ENCODE data around the gene MSLN. TPM values are rescaled to one million over a fixed set of nuclear protein-coding genes. Genes with fewer than 3 reads are reported as not detected.

The MSLN gene
- total and polyA plus RNA-seq, 9 of the 15 experiments (the other 6 are each of a cell fraction or from before 2014, with no cell fraction given), result not detected

DNA sequence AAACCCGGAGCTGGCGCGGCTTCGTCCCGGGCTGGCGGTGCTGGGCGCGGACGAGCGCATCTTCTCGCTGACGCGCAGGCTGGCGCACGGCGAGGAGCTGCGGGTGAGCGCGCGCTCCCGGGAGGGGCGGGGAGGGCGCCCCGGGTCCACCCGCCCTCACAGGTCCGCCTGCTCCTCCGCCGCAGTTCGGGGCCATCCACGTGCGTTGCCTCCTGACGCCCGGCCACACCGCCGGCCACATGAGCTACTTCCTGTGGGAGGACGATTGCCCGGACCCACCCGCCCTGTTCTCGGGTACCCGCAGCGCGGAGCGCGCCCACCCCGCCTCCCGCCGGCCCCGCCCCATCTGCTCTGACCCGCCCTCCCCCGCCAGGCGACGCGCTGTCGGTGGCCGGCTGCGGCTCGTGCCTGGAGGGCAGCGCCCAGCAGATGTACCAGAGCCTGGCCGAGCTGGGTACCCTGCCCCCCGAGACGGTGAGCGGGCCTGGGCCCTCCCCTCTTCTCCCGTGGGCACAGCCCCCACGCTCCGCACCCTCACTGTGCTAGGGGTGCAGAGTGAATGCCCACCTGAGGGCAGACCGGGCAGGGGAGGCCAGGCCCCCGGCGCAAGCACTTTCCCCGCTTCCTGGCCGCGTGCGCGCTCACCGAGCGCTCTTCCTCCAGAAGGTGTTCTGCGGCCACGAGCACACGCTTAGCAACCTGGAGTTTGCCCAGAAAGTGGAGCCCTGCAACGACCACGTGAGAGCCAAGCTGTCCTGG is 32.2 kb upstream of the MSLN start (continued):
- peak; percentile 77 for TF ChIP-seq POLR2G (IDR thresholded peaks at IDR 0.05; ENCODE audit: low read depth, low read length)
- 0 out of 2 replicates have a peak, but pooled peaks have one; percentile 22 for TF ChIP-seq ZC3H4 (CRISPR knock-in tag; IDR thresholded peaks at IDR 0.05; ENCODE audit: borderline replicate concordance)
- TF ChIP-seq GABPB1 (CRISPR knock-in tag; IDR thresholded peaks at IDR 0.05), result peak; percentile 57; the same call in 1 of the 2 replicates
- 0 out of 2 replicates have a peak, but pooled peaks have one; percentile 37 for TF ChIP-seq CAMTA2 (CRISPR knock-in tag; conservative IDR thresholded peaks at IDR 0.05)
- TF ChIP-seq, protein P1, sequence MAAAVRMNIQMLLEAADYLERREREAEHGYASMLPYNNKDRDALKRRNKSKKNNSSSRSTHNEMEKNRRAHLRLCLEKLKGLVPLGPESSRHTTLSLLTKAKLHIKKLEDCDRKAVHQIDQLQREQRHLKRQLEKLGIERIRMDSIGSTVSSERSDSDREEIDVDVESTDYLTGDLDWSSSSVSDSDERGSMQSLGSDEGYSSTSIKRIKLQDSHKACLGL (CRISPR knock-in tag; IDR thresholded peaks at IDR 0.05; ENCODE audit: borderline replicate concordance, poor library complexity, severe bottlenecking), result peak; percentile 15
- peak; percentile 59; the same call in 1 of the 2 replicates for TF ChIP-seq ZNF431 (CRISPR knock-in tag; IDR thresholded peaks at IDR 0.05)
- TF ChIP-seq, protein P2, sequence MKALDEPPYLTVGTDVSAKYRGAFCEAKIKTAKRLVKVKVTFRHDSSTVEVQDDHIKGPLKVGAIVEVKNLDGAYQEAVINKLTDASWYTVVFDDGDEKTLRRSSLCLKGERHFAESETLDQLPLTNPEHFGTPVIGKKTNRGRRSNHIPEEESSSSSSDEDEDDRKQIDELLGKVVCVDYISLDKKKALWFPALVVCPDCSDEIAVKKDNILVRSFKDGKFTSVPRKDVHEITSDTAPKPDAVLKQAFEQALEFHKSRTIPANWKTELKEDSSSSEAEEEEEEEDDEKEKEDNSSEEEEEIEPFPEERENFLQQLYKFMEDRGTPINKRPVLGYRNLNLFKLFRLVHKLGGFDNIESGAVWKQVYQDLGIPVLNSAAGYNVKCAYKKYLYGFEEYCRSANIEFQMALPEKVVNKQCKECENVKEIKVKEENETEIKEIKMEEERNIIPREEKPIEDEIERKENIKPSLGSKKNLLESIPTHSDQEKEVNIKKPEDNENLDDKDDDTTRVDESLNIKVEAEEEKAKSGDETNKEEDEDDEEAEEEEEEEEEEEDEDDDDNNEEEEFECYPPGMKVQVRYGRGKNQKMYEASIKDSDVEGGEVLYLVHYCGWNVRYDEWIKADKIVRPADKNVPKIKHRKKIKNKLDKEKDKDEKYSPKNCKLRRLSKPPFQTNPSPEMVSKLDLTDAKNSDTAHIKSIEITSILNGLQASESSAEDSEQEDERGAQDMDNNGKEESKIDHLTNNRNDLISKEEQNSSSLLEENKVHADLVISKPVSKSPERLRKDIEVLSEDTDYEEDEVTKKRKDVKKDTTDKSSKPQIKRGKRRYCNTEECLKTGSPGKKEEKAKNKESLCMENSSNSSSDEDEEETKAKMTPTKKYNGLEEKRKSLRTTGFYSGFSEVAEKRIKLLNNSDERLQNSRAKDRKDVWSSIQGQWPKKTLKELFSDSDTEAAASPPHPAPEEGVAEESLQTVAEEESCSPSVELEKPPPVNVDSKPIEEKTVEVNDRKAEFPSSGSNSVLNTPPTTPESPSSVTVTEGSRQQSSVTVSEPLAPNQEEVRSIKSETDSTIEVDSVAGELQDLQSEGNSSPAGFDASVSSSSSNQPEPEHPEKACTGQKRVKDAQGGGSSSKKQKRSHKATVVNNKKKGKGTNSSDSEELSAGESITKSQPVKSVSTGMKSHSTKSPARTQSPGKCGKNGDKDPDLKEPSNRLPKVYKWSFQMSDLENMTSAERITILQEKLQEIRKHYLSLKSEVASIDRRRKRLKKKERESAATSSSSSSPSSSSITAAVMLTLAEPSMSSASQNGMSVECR (CRISPR knock-in tag; IDR thresholded peaks at IDR 0.05), result peak; percentile 61
- peak; percentile 21 for TF ChIP-seq RBBP5 (IDR thresholded peaks at IDR 0.05; ENCODE audit: borderline replicate concordance, insufficient read depth, low read length, poor library complexity, severe bottlenecking)
- TF ChIP-seq, protein P3, sequence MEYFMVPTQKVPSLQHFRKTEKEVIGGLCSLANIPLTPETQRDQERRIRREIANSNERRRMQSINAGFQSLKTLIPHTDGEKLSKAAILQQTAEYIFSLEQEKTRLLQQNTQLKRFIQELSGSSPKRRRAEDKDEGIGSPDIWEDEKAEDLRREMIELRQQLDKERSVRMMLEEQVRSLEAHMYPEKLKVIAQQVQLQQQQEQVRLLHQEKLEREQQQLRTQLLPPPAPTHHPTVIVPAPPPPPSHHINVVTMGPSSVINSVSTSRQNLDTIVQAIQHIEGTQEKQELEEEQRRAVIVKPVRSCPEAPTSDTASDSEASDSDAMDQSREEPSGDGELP (CRISPR knock-in tag; IDR thresholded peaks at IDR 0.05; ENCODE audit: borderline replicate concordance), result peak; percentile 36
- peak; percentile 14 for TF ChIP-seq RBM22 (IDR thresholded peaks at IDR 0.05; ENCODE audit: low read depth, low read length, poor library complexity, severe bottlenecking)
- peak; percentile 81 for TF ChIP-seq CXXC5 (CRISPR knock-in tag; IDR thresholded peaks at IDR 0.05)
- peak; percentile 51 for TF ChIP-seq TBP (optimal IDR thresholded peaks at IDR 0.05; ENCODE audit: low read depth, low read length)
